Measurements from ENCODE around the gene PARD3. TPM values are rescaled to one million over a fixed set of nuclear protein-coding genes. Genes with fewer than 3 reads are reported as not detected.

The PARD3 gene
- total RNA-seq, 4 donors from 2014 or later = 27.3 to 65.3 (median 55.6) TPM

DNA sequence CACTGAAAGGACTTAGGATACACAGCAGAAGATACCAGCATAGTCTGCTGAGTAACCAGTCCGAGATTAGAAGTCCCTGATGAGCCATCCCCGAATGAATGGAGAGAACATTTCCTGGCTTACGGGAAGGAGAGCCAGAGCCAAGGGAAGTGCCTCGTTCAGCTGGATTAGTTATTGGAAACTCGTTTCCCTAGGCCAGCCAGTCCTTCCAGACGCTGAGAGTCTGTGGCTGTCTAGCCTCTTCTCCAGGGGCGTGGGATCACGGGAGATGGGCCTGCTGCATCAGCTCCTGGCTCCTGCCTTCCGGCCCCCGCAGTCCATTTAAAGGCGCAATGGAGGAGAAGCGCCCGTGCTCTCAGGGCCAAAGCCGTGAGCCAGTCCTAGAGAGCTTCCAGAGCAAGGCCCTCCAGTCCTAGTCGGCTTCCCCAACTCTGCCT is 712.8 kb downstream of the PARD3 start:
- Histone ChIP-seq H3K36me3 (no peaks in the 10 kb centered on the region), H3K9me3 (peaks cover 0 to 5% of the 10 kb centered on the region in 2 donors), H3K27me3 (no peaks in the 10 kb centered on the region), H3K4me3 (no peak overlapping the region), H3K27ac (peak overlapping the region; percentile 44 to 84 (median 79)), H3K4me1 (peaks cover 0 to 8% (median 0%) of the 10 kb centered on the region in 4 donors)
- intact Hi-C loops (cut with DNase I; ENCODE audit: low total_unique reads) = no loop called here
- TF ChIP-seq POLR2AphosphoS5 (IDR thresholded peaks at IDR 0.05) (peak; percentile 43 to 74 (median 64)), POLR2A (IDR thresholded peaks at IDR 0.05) (no peak), EP300 (IDR thresholded peaks at IDR 0.05; ENCODE audit: low read depth) (no peak)
- TF ChIP-seq, protein P1, sequence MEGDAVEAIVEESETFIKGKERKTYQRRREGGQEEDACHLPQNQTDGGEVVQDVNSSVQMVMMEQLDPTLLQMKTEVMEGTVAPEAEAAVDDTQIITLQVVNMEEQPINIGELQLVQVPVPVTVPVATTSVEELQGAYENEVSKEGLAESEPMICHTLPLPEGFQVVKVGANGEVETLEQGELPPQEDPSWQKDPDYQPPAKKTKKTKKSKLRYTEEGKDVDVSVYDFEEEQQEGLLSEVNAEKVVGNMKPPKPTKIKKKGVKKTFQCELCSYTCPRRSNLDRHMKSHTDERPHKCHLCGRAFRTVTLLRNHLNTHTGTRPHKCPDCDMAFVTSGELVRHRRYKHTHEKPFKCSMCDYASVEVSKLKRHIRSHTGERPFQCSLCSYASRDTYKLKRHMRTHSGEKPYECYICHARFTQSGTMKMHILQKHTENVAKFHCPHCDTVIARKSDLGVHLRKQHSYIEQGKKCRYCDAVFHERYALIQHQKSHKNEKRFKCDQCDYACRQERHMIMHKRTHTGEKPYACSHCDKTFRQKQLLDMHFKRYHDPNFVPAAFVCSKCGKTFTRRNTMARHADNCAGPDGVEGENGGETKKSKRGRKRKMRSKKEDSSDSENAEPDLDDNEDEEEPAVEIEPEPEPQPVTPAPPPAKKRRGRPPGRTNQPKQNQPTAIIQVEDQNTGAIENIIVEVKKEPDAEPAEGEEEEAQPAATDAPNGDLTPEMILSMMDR (IDR thresholded peaks at IDR 0.05) = no peak
- peak; percentile 35 for DNase-seq
- in situ Hi-C loops (cut with MboI; ENCODE audit: low pct_ligation_motif_present in 1 of 4, low pct_unique_long_range_greater_than_20kb in 1 of 4, low sequenced_read_pairs in 3 of 4) = no loop called here
- 50 to 68% methylated on average over 2 to 15 of the region's 15 CpGs for WGBS, 2 donors (ENCODE audit: low coverage in 1 of 2)

DNA sequence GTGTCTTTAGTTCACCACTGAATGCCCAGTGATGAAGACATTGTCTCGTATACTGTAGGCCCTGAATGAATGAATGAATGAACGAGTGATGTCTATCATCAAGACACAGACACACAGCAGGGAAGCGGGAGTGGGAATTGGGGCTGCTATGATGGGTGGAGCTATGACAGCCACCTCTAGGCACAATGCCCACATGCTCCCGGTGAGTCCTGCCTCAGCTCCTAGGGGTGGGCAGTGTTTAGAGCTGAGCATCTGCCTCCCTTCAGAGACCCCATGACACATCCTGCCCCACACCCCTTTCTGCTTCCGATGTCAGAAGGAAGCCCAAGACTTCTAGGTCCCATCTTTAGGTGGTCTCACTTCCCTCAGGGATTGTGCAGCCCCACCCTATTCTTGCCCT is 714.1 kb downstream of the PARD3 start:
- WGBS, 2 donors (ENCODE audit: low coverage in 1 of 2) = 86 to 90% methylated on average over 3 to 5 of the region's 5 CpGs
- H3K27me3 ChIP-seq = no peaks in the 10 kb centered on the region
- in situ Hi-C loops (cut with MboI; ENCODE audit: low pct_ligation_motif_present in 1 of 4, low pct_unique_long_range_greater_than_20kb in 1 of 4, low sequenced_read_pairs in 3 of 4) (no loop called here), intact Hi-C loops (cut with DNase I; ENCODE audit: low total_unique reads) (no loop called here)
- DNase-seq = no peak
- H3K36me3 ChIP-seq = no peaks in the 10 kb centered on the region
- H3K27ac ChIP-seq = peak overlapping the region in 3 of 4 donors; percentile 45 to 84 (median 80)
- peaks cover 0 to 5% of the 10 kb centered on the region in 2 donors for H3K9me3 ChIP-seq
- no peak for TF ChIP-seq EP300 (IDR thresholded peaks at IDR 0.05; ENCODE audit: low read depth)
- TF ChIP-seq POLR2AphosphoS5 (IDR thresholded peaks at IDR 0.05) = no peak
- TF ChIP-seq POLR2A (IDR thresholded peaks at IDR 0.05) = no peak
- TF ChIP-seq, protein P1 (IDR thresholded peaks at IDR 0.05) = no peak
- no peak overlapping the region for H3K4me3 ChIP-seq
- peaks cover 0 to 8% (median 0%) of the 10 kb centered on the region in 4 donors for H3K4me1 ChIP-seq

DNA sequence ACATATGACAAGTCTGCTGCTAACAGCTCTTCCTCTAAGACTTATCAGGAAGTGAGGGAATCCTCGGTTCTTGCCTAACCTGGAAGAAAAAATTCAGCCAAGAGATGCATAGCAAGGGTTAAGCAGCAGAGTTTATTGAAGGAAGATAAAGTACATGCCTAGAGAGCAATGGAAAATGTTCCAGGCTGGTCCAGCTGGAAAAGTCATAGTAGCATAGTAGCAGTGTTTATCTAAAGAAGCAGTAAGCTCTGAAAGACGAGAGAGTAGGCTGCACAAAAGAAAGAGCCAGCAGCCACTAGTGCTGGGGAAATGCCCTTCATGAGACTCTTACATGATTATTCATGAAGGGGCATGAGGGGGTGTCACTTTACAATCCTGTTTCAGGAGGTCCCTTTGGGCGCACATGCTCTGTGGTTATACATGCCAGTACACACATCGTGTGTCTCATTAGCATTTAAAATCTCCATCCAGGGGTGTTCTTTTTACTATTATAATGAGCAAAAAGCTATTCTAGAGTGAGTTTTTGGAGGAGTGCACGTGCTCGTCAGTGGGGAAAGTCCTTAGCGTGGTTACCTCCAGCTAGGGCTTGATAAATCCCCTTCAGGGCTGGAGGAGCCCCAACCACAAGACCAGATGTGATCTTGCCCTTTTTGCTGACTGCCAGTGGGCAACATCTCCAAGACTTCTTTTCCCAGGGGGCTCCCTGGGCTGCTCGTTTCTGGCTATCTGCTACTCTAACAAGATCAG is 716.1 kb downstream of the PARD3 start:
- Histone ChIP-seq H3K27ac (no peak overlapping the region), H3K36me3 (no peaks in the 10 kb centered on the region), H3K4me3 (no peak overlapping the region), H3K9me3 (peaks cover 9% of the 10 kb centered on the region in 2 donors), H3K4me1 (peaks cover 0 to 8% (median 0%) of the 10 kb centered on the region in 4 donors), H3K27me3 (no peaks in the 10 kb centered on the region)
- intact Hi-C loops (cut with DNase I; ENCODE audit: low total_unique reads) (no loop called here), in situ Hi-C loops (cut with MboI; ENCODE audit: low pct_ligation_motif_present in 1 of 4, low pct_unique_long_range_greater_than_20kb in 1 of 4, low sequenced_read_pairs in 3 of 4) (no loop called here)
- WGBS, 2 donors (ENCODE audit: low coverage in 1 of 2) = 69 to 90% methylated on average over 2 to 8 of the region's 8 CpGs
- no peak for DNase-seq
- no peak for TF ChIP-seq EP300 (IDR thresholded peaks at IDR 0.05; ENCODE audit: low read depth)
- no peak for TF ChIP-seq POLR2A (IDR thresholded peaks at IDR 0.05)
- no peak for TF ChIP-seq POLR2AphosphoS5 (IDR thresholded peaks at IDR 0.05)
- TF ChIP-seq, protein P1 (IDR thresholded peaks at IDR 0.05) = no peak

DNA sequence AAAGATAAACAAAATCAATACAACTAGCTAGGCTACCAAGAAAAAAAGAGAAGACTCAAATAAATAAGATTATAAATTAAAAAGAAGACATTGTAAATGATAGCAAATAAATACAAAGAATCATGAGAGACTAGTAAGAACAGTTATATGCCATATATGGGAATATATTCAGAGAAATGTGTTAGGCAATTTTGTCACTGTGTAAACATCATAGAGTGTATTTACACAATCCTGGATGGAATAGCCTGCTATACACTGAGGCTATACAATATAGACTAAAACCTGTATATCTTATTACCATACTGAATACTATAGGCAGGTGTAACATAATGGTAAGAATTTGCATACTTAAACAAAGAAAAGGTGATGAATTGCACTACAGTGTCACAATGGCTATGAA is 717.4 kb downstream of the PARD3 start:
- in situ Hi-C loops (cut with MboI; ENCODE audit: low pct_ligation_motif_present in 1 of 4, low pct_unique_long_range_greater_than_20kb in 1 of 4, low sequenced_read_pairs in 3 of 4) = no loop called here

More for the DNA sequence above, 717.4 kb downstream of the PARD3 start:
- Histone ChIP-seq H3K27ac (no peak overlapping the region), H3K36me3 (no peaks in the 10 kb centered on the region), H3K9me3 (peaks cover 9% of the 10 kb centered on the region in 2 donors), H3K4me1 (peaks cover 0 to 4% (median 0%) of the 10 kb centered on the region in 4 donors), H3K27me3 (no peaks in the 10 kb centered on the region), H3K4me3 (no peak overlapping the region)
- no peak for TF ChIP-seq EP300 (IDR thresholded peaks at IDR 0.05; ENCODE audit: low read depth)
- TF ChIP-seq POLR2A (IDR thresholded peaks at IDR 0.05) = no peak
- no peak for TF ChIP-seq POLR2AphosphoS5 (IDR thresholded peaks at IDR 0.05)
- TF ChIP-seq, protein P1 (IDR thresholded peaks at IDR 0.05) = no peak
- DNase-seq = no peak
- intact Hi-C loops (cut with DNase I; ENCODE audit: low total_unique reads) = no loop called here
